ENCODE data around the gene WFIKKN2.

Gene WFIKKN2

DNA sequence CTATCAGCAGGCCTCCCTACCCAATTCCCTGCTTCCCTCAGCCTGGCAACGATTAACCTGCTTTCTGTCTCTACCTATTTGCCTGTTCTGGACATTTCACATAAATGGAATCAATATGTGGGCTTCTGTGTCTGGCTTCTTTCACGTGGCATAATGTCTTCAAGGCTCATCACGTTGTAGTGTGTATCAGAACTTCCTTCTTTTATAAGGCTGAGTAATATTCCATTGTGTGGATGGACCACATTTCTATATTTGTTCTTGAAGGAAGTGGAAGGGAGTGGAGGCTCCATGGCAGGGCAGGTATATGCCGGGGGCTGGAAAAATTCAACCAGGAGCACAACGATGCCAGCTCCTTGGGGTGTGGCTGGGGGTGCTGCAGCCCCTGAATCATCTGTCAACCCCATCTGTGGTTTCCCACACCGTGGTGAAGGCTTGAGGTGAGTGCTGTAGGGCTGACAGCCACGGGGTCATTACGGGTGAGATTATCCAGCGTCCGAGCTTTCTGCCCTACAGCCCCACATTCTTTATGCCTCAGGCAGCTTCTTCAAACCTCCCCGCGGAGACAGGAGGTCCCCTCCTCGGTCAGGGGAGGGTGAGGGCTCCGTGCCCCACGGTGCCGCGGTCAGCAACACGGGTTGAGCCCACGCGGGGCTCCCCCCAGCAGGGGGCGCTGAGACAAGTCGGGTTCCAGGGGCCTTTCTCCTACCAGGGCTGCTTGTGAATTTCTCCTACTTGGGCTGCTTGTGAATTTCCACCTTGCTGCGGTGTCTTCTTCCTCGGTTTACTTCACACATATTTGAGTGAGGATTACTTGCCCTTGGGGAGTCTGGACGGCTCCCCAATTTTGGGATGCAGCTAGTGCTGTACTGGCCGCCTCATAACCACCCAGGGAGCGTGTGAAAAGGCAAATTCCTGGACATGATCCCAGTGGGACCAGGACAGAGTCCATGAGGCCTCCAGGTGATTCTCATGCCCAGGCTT lies 18.3 kb upstream of the WFIKKN2 start:
- TF ChIP-seq, protein P1, sequence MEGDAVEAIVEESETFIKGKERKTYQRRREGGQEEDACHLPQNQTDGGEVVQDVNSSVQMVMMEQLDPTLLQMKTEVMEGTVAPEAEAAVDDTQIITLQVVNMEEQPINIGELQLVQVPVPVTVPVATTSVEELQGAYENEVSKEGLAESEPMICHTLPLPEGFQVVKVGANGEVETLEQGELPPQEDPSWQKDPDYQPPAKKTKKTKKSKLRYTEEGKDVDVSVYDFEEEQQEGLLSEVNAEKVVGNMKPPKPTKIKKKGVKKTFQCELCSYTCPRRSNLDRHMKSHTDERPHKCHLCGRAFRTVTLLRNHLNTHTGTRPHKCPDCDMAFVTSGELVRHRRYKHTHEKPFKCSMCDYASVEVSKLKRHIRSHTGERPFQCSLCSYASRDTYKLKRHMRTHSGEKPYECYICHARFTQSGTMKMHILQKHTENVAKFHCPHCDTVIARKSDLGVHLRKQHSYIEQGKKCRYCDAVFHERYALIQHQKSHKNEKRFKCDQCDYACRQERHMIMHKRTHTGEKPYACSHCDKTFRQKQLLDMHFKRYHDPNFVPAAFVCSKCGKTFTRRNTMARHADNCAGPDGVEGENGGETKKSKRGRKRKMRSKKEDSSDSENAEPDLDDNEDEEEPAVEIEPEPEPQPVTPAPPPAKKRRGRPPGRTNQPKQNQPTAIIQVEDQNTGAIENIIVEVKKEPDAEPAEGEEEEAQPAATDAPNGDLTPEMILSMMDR (IDR thresholded peaks at IDR 0.05): peak; percentile 83

DNA sequence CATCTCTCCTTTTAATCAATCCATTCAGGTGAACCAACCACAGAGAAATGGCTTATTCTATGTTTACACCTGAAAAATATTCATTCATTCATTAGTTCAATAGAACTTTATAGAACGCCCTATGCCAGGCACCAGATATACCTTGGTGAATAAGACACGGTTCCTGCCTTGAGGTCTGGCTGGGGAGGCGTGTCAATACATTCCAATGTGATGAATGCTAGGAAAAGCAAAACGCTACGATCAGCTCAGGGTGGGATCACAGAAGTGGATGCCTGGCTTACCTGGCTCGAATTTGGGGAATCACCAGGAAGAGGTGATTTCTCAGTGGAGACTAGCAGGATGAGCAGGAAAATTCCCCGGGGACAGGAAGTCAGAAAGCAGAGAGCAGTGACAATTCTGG lies 17.5 kb upstream of the WFIKKN2 start:
- TF ChIP-seq, protein P1 (IDR thresholded peaks at IDR 0.05): no peak

DNA sequence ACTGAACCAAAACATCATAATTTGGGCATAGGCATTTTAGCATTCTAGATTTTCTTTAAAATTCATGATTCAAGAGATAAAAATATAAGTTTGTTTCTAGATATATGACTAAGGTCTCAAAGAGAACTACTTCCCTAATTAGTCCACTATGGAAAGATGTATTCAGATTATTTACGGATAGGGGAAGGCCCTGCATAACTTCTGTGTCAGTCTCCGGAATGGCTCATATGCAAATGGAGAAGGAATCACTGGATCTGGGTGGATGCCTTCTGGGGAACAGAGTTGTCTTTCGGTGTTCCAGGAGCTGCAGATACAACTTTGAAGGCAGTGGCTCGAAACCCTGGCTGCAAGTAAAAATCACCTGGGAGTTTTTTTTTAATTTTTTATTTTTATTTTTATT lies 17.1 kb upstream of the WFIKKN2 start:
- TF ChIP-seq, protein P1 (IDR thresholded peaks at IDR 0.05): no peak

DNA sequence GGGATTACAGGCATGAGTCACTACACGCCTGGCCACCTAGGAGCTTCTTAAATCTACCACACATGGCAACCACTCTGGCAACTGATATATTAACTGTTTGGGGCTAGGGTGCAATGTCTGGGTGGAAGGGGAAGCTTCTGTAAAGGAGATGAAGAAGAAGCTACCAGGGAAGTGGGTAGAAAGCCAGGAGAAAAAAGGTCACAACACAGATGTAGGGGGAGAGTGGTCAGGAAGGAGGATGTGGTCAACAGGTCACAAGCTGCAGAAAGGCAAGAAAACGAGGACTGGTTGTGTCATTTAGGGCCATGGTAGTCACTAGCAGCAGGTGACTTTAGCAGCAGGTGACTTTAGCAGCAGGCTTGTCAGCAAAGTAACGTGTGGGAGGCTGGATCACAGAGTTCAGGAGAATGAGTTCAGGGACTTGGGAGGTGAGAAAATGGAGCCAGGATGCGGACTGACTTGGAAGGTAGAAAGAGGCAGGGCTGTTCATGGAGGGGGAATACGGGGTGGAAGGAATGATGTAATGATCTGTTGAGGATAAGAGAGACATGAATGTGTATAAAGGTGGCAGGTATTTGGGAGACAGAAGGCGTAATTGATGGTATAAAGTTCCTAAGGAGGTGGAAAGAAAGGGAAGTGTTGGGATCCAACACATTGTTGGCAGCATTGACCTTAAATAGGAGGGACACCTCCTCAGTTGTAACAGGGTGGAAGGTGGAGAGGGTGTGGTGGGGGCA lies 16.3 kb upstream of the WFIKKN2 start:
- TF ChIP-seq, protein P1 (IDR thresholded peaks at IDR 0.05): no peak

DNA sequence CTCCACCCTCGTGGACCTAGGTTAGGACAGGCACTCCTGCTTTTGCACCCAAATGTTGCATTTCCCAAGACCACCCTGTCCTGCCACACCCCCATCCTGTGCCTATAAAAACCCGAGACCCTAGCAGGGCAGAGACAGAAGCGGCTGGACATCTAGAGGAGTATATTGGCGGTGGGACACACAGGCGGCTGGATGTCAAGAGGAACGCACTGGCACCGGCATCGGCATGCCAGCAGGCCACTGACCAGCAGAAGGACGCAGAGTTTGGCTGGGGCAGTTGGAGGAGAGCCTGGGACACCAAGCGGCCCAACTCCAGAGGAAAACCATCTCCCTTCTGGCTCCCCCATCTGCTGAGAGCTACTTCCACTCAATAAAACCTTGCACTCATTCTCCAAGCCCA lies 14.7 kb upstream of the WFIKKN2 start:
- TF ChIP-seq, protein P1 (IDR thresholded peaks at IDR 0.05): no peak

DNA sequence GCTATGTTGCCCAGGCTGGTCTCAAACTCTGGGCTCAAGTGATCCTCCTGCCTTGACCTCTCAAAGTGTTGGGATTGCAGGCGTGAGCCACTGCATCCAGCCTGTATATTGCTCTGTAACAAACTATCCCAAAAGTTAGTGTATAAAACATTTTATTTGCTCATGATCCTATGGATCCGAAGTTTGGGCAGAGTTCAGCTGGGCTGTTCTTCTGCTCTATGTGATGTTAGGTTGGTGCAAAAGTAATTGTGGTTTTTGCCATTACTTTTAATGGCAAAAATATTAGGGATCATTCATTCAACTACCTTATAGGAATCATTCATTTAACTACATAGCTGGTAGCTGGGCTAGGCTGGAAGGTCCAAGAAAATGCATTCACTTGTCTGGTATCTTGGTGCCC lies 12.8 kb upstream of the WFIKKN2 start:
- TF ChIP-seq, protein P1 (IDR thresholded peaks at IDR 0.05): no peak

DNA sequence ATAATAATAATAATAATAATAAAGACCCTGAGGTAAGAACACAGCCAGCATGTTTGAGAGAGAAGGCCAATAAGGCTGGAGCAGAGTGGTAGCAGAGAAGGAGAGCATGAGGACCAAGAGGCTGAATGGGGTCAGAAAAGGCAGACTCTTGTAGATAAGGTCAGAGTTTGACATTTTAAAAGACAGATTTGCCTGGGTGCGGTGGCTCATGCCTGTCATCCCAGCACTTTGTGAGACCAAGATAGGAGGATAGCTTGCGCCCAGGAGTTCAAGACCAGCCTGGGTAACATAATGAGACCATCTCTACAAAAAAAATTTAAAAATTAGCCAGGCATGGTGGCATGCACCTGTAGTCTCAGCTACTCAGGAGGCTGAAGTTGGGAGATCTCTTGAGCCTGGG lies 11.0 kb upstream of the WFIKKN2 start:
- TF ChIP-seq, protein P1 (IDR thresholded peaks at IDR 0.05): no peak
